Endothelial cell of umbilical vein (primary cell): Measurements from ENCODE around the gene WDR31. TPM values are rescaled to one million over a fixed set of nuclear protein-coding genes. Genes with fewer than 3 reads are reported as not detected.

Experiments used
- BruUV-seq: library from RNA; stranded (reverse); fragments of 400-500 nt; replicated peaks from 2 replicates; lab custom pipeline; 2021; lab: Mats Ljungman, UMichigan
- CTCF ChIA-PET: fragments of 300-600, 350-600 bp; sonication (Branson Sonifier 250); formaldehyde crosslinking; loops from one replicate; lab custom pipeline; 2021; ENCODE audit warnings: antibody characterized with exemption, inconsistent platforms; lab: Charles Lee
- POLR2A ChIA-PET: fragments of 300-600, 350-600 bp; sonication (Branson Sonifier 250); formaldehyde crosslinking; loops from one replicate; lab custom pipeline; 2021; ENCODE audit warnings: antibody characterized with exemption, inconsistent platforms; lab: Charles Lee
- DNase-seq: peaks from one replicate; pipeline ENCODE4 v3.0.0-alpha.2; 2011; ENCODE audit warnings: low read depth, low spot score
- FAIRE-seq: peaks from 2 replicates; lab custom pipeline; 2011; peaks lifted over from hg19 to GRCh38; lab: Jason Lieb, UNC
- H2AFZ ChIP-seq: 2 replicates; pipeline ENCODE4 v1.6.0; 2012; ENCODE audit warnings: low read depth, low read length, control low read depth, inconsistent platforms
- H3K27ac ChIP-seq: 2 replicates; pipeline ENCODE4 v1.5.1; 2011; ENCODE audit warnings: low read depth, mild to moderate bottlenecking, control low read depth, low read length, moderate library complexity; ENCODE audit not compliant: insufficient read depth
- H3K27me3 ChIP-seq, 2 experiments: 2 replicates each; pipeline versions ENCODE4 v1.6.0 to v1.6.1; 2011; ENCODE audit warnings: low read length in 2 of 2, mixed read lengths in 1 of 2; ENCODE audit not compliant: control insufficient read depth in 2 of 2, insufficient read depth in 2 of 2
- H3K36me3 ChIP-seq, 2 experiments: 2 replicates in 1 of 2; 3 replicates in 1 of 2; pipeline ENCODE4 v1.5.1; 2011; ENCODE audit warnings: low read length in 2 of 2, mild to moderate bottlenecking in 1 of 2, moderate library complexity in 1 of 2; ENCODE audit not compliant: control insufficient read depth in 2 of 2, insufficient read depth in 2 of 2; ENCODE audit errors: extremely low read depth in 1 of 2
- H3K4me1 ChIP-seq: 3 replicates; pipeline ENCODE4 v1.5.1; 2011; ENCODE audit warnings: mild to moderate bottlenecking, low read length; ENCODE audit not compliant: control insufficient read depth, insufficient read depth; ENCODE audit errors: extremely low read depth
- H3K4me2 ChIP-seq: 2 replicates; pipeline ENCODE4 v1.6.1; 2011; ENCODE audit warnings: low read length, control low read depth, mixed read lengths; ENCODE audit not compliant: insufficient read depth
- H3K4me3 ChIP-seq, 3 experiments: fragments of 200-600 bp in 1 of 3; sonication (generic), shearing (Covaris generic) in 1 of 3; replicated peaks in 1 of 3; 2 replicates each; pipeline ENCODE4 v1.5.1; 2011 to 2016; ENCODE audit warnings: control low read depth in 3 of 3, low read length in 3 of 3, mild to moderate bottlenecking in 2 of 3, inconsistent platforms in 1 of 3, low read depth in 1 of 3, moderate library complexity in 1 of 3; ENCODE audit not compliant: insufficient read depth in 1 of 3
- H3K79me2 ChIP-seq: 2 replicates; pipeline ENCODE4 v1.6.0; 2012; ENCODE audit warnings: low read length, inconsistent platforms; ENCODE audit not compliant: control insufficient read depth, insufficient read depth
- H3K9ac ChIP-seq: replicated peaks from 2 replicates; pipeline ENCODE3; 2011; ENCODE audit warnings: low read length, control low read depth; ENCODE audit not compliant: insufficient read depth; ENCODE audit errors: extremely low read depth
- H3K9me1 ChIP-seq: replicated peaks from 3 replicates; pipeline ENCODE4 v1.6.0; 2011; ENCODE audit warnings: mild to moderate bottlenecking, low read length; ENCODE audit not compliant: control insufficient read depth, insufficient read depth; ENCODE audit errors: extremely low read depth
- H3K9me3 ChIP-seq: replicated peaks from 2 replicates; pipeline ENCODE4 v1.5.1; 2012; ENCODE audit warnings: low read length, inconsistent platforms; ENCODE audit not compliant: control insufficient read depth, insufficient read depth
- H4K20me1 ChIP-seq: replicated peaks from 2 replicates; pipeline ENCODE3; 2011; ENCODE audit warnings: mild to moderate bottlenecking, low read length; ENCODE audit not compliant: control insufficient read depth, insufficient read depth; ENCODE audit errors: extremely low read depth
- CTCF ChIP-seq, 2 donors: IDR thresholded peaks; 1 replicate in 1 of 2; 2 replicates in 1 of 2; pipeline ENCODE4 v1.5.1; 2011; ENCODE audit warnings: low read length in 2 of 2, mild to moderate bottlenecking in 2 of 2, moderate library complexity in 2 of 2, control low read depth in 1 of 2, inconsistent platforms in 1 of 2, low read depth in 1 of 2; ENCODE audit not compliant: insufficient read depth in 1 of 2; ENCODE audit errors: extremely low read depth in 1 of 2
- EZH2 ChIP-seq: IDR thresholded peaks from 2 replicates; pipeline ENCODE4 v1.6.1; 2012; ENCODE audit warnings: borderline replicate concordance, low read depth, mild to moderate bottlenecking, moderate library complexity, low read length, inconsistent platforms; ENCODE audit not compliant: severe bottlenecking
- FOS ChIP-seq: IDR thresholded peaks from 2 replicates; pipeline ENCODE4 v1.6.1; 2011; ENCODE audit warnings: mild to moderate bottlenecking, low read length, moderate library complexity, borderline replicate concordance; ENCODE audit not compliant: insufficient read depth
- GATA2 ChIP-seq: IDR thresholded peaks from 2 replicates; pipeline ENCODE4 v1.7.0; 2011; ENCODE audit warnings: low read depth, mild to moderate bottlenecking, moderate library complexity, mixed read lengths, low read length; ENCODE audit not compliant: insufficient read length, insufficient read depth
- JUN ChIP-seq: IDR thresholded peaks from 2 replicates; pipeline ENCODE4 v1.6.1; 2011; ENCODE audit warnings: borderline replicate concordance, low read depth; ENCODE audit not compliant: insufficient read length, insufficient read depth
- MAX ChIP-seq: IDR thresholded peaks from 2 replicates; pipeline ENCODE4 v1.6.1; 2011; ENCODE audit not compliant: insufficient read depth, insufficient read length
- MYC ChIP-seq: IDR thresholded peaks from one replicate; pipeline ENCODE4 v1.6.1; 2011; ENCODE audit warnings: mild to moderate bottlenecking, low read depth, low read length
- POLR2A ChIP-seq: IDR thresholded peaks from 2 replicates; pipeline ENCODE4 v1.6.1; 2012; ENCODE audit warnings: low read depth, mild to moderate bottlenecking, control low read depth, low read length
- POLR2AphosphoS5 ChIP-seq: IDR thresholded peaks from 2 replicates; pipeline ENCODE4 v1.6.1; 2012; ENCODE audit warnings: low read depth, mild to moderate bottlenecking, control low read depth, low read length, moderate library complexity; ENCODE audit not compliant: insufficient read depth
- dilution Hi-C: fragments of 300-500 bp; cut with MboI; formaldehyde crosslinking; loops from one replicate; pipeline ENCODE4 v1.15.0; 2019; ENCODE audit warnings: low sequenced_read_pairs; ENCODE audit not compliant: extremely low pct_ligation_motif_present
- intact Hi-C: fragments of 100-400 bp; cut with micrococcal nuclease; formaldehyde crosslinking; loops from one replicate; pipeline ENCODE4 v1.10.0; 2022
- polyA plus RNA-seq, 4 experiments: library from polyadenylated mRNA; depleted of rRNA in 3 of 4; stranded (reverse) in 3 of 4; unstranded in 1 of 4; fragments of >200 nt; gene quantifications; 2 replicates each; pipeline versions ENCODE4 v1.2.1 to v1.2.3, GENCODE V29; 2011 to 2012; ENCODE audit warnings: missing spikeins in 1 of 4
- total RNA-seq: library from RNA; stranded (reverse); gene quantifications from 2 replicates; pipeline ENCODE4 v1.2.3, GENCODE V29; 2021

WDR31 gene
- total and polyA plus RNA-seq, 2 donors (not counting 3 experiments of a cell fraction or from before 2014, with no cell fraction given) = 0.22 to 1.00 TPM

DNA sequence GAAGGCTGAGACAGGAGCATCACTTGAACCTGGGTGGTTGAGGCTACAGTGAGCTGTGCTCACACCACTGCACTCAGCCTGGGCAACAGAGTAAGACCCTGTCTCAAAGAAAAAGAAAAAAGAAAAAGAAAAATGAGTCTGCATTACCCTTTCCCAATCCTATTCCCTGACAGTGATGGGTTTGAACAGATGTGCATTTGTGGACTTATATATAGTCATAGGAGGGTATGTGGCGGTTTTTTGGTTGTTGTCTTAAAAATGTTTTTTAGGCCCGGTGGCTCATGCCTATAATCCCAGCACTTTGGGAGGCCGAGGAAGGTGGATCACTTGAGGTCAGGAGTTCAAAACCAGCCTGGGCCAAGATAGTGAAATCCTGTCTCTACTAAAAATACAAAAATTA lies 23.3 kb upstream of the WDR31 start:
- H3K27me3 ChIP-seq = peaks cover 4 to 7% of the 10 kb centered on the region in 2 experiments
- dilution Hi-C loops (no loop called here), intact Hi-C loops (no loop called here)
- H3K36me3 ChIP-seq = no peaks in the 10 kb centered on the region
- H3K27ac ChIP-seq = no peak overlapping the region
- H3K4me2 ChIP-seq = no peak overlapping the region
- DNase-seq = no peak
- FAIRE-seq = no peak
- H3K9me1 ChIP-seq = no peaks in the 10 kb centered on the region
- no peaks in the 10 kb centered on the region for H4K20me1 ChIP-seq
- no TSS peak for BruUV-seq
- no peak overlapping the region for H3K4me3 ChIP-seq
- no peaks in the 10 kb centered on the region for H3K9me3 ChIP-seq
- no peak for TF ChIP-seq EZH2
- TF ChIP-seq POLR2A = no peak
- no peak for TF ChIP-seq POLR2AphosphoS5
- TF ChIP-seq GATA2 = no peak
- no peak for TF ChIP-seq FOS
- TF ChIP-seq MAX = no peak
- no peak for TF ChIP-seq MYC
- TF ChIP-seq CTCF (IDR thresholded peaks at IDR 0.05; ENCODE audit: extremely low read depth in 1 of 2, insufficient read depth in 1 of 2, low read depth in 1 of 2, low read length in 2 of 2) = no peak
- TF ChIP-seq JUN = no peak
- no peak overlapping the region for H3K9ac ChIP-seq
- CTCF ChIA-PET = no interaction called here
- no peak overlapping the region for H2AFZ ChIP-seq
- H3K79me2 ChIP-seq = no peaks in the 10 kb centered on the region
- H3K4me1 ChIP-seq = no peaks in the 10 kb centered on the region
- POLR2A ChIA-PET = no interaction called here
